ENCODE results near the gene FANCC. TPM values are rescaled to one million over a fixed set of nuclear protein-coding genes. Genes with fewer than 3 reads are reported as not detected.

Gene FANCC
- total and polyA plus RNA-seq, 2 of the 4 experiments (the other 2 are of a cell fraction) = 4.7 to 6.3 TPM

DNA sequence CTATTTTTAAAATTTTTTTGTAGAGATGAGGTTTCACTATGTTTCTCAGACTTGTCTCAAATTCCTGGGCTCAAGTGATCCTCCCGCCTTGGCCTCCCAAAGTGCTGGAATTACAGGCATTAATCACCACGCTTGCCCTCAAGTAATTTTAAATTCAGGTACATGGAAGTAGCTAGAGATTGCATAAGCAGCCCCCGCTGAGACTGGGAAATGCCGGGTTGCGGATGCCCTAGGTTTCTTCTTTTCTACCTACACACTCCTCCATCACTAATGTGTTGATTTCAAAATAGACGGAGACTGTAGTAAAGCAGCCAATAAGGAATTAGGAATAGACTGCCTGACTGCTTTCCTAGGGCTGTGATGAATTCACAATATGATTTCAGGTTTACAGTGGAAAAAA lies 202.4 kb downstream of the FANCC start:
- ATAC-seq (ENCODE audit: low read depth) = no peak
- no CpG with 5 or more reads among the region's 6 CpGs for WGBS, 2 experiments (ENCODE audit: extremely low coverage in 2 of 2, insufficient read length in 1 of 2)
- BruUV-seq (replicated peaks) = no TSS peak
- dilution Hi-C loops (cut with HindIII; ENCODE audit: low sequenced_read_pairs, unreplicated experiment) = no loop called here
- H4K8ac ChIP-seq (ENCODE audit: low read depth in 2 of 2, low read length in 2 of 2) = no peak overlapping the region
- in situ Hi-C loops (cut with MboI; ENCODE audit: low sequenced_read_pairs) = no loop called here
- no peak overlapping the region for H2BK15ac ChIP-seq (ENCODE audit: low read depth, low read length)
- H3K9me1 ChIP-seq (ENCODE audit: insufficient read depth, low read length) = peaks cover 8% of the 10 kb centered on the region; the same call in 1 of the 2 replicates
- no peak overlapping the region for H3K4me2 ChIP-seq (ENCODE audit: low read depth, low read length)
- no peak overlapping the region for H2AK5ac ChIP-seq (ENCODE audit: low read depth, low read length)
- H3K4ac ChIP-seq (ENCODE audit: low read depth, low read length) = no peak overlapping the region
- no peak for TF ChIP-seq RAD21 (IDR thresholded peaks at IDR 0.05; ENCODE audit: low read length)
- no peaks in the 10 kb centered on the region for H3K27me3 ChIP-seq (ENCODE audit: control insufficient read depth, insufficient read depth, low read length)
- no peak overlapping the region for H3K4me3 ChIP-seq (ENCODE audit: insufficient read depth, low read depth, low read length)
- H3K79me1 ChIP-seq (ENCODE audit: low read depth in 1 of 2, low read length in 2 of 2) = no peaks in the 10 kb centered on the region
- H3K56ac ChIP-seq (ENCODE audit: extremely low read depth, insufficient read depth, low read length) = no peak overlapping the region
- no peak overlapping the region for H2BK5ac ChIP-seq (ENCODE audit: low read depth, low read length, poor library complexity, severe bottlenecking)
- H3K27ac ChIP-seq (ENCODE audit: insufficient read depth, low read length) = no peak overlapping the region
- ChIA-PET CTCF (interaction anchor here (1.5 kb wide), 1 partner anchor 13 kb away, joined by 4 read pairs; no protein-coding TSS in a partner anchor), POLR2A (ENCODE audit: unreplicated experiment) (no interaction called here)
- no peak overlapping the region for H4K91ac ChIP-seq (ENCODE audit: insufficient read depth, low read depth, low read length)
- intact Hi-C loops (cut with micrococcal nuclease) = no loop called here
- H3K4me1 ChIP-seq (ENCODE audit: control insufficient read depth, insufficient read depth, low read length) = peaks cover 3% of the 10 kb centered on the region; the same call in 1 of the 2 replicates
- H2BK20ac ChIP-seq (ENCODE audit: low read depth, low read length) = no peak overlapping the region
- no peak for DNase-seq
- H3K23ac ChIP-seq (ENCODE audit: low read depth, low read length) = no peak overlapping the region
- H2AFZ ChIP-seq (replicated peaks; ENCODE audit: low read length, poor library complexity) = no peak overlapping the region
- no peak overlapping the region for H4K5ac ChIP-seq (ENCODE audit: low read depth, low read length)
- no peak overlapping the region for H2BK120ac ChIP-seq (ENCODE audit: low read depth, low read length)
- no peaks in the 10 kb centered on the region for H4K20me1 ChIP-seq (ENCODE audit: insufficient read depth, low read length)
- H3K36me3 ChIP-seq (ENCODE audit: control insufficient read depth, insufficient read depth, low read length) = peaks cover 10% of the 10 kb centered on the region; the same call in 1 of the 2 replicates
- H3K9ac ChIP-seq (ENCODE audit: low read depth, low read length) = no peak overlapping the region
- no peak overlapping the region for H3K18ac ChIP-seq (ENCODE audit: low read depth, low read length)
- no peak overlapping the region for H3K14ac ChIP-seq (replicated peaks; ENCODE audit: low read depth, low read length)
- no peak overlapping the region for H2AK9ac ChIP-seq (replicated peaks; ENCODE audit: low read depth, low read length, poor library complexity)
- H3K9me3 ChIP-seq (ENCODE audit: control insufficient read depth, insufficient read depth, low read length) = no peaks in the 10 kb centered on the region

Measured in IMR-90 (cell line).